HepG2 (cell line): ENCODE data around the gene CPPED1. TPM values are rescaled to one million over a fixed set of nuclear protein-coding genes. Genes with fewer than 3 reads are reported as not detected.
A peak's percentile ranks its signal among the peaks of the same experiment; 100 is the strongest.

ENCODE experiments used
- CREB3 ChIP-seq: sonication (generic); formaldehyde crosslinking; IDR thresholded peaks from 2 replicates; pipeline ENCODE4 v1.5.0; 2020; ENCODE audit warnings: missing genetic modification reagents
- DZIP1 ChIP-seq: sonication (generic); formaldehyde crosslinking; IDR thresholded peaks from 2 replicates; pipeline ENCODE4 v1.5.0; 2020; ENCODE audit warnings: mild to moderate bottlenecking, missing genetic modification reagents
- GLMP ChIP-seq: sonication (generic); formaldehyde crosslinking; IDR thresholded peaks from 2 replicates; pipeline ENCODE4 v1.9.0; 2021; ENCODE audit warnings: missing genetic modification reagents, mild to moderate bottlenecking, borderline replicate concordance
- HDAC6 ChIP-seq: fragments of 200-600 bp; sonication (generic); IDR thresholded peaks from 2 replicates; pipeline ENCODE4 v1.7.0; 2017; ENCODE audit warnings: mild to moderate bottlenecking, antibody characterized with exemption, low read length, low read depth
- NR0B2 ChIP-seq: sonication (generic); formaldehyde crosslinking; IDR thresholded peaks from 2 replicates; pipeline ENCODE4 v1.4.0; 2020; ENCODE audit warnings: mild to moderate bottlenecking, missing genetic modification reagents
- PAX8 ChIP-seq: sonication (generic); formaldehyde crosslinking; IDR thresholded peaks from 2 replicates; pipeline ENCODE4 v1.8.0; 2022; ENCODE audit warnings: mild to moderate bottlenecking, missing genetic modification reagents, borderline replicate concordance
- POLR2G ChIP-seq: fragments of 200-400 bp; formaldehyde crosslinking; IDR thresholded peaks from 2 replicates; pipeline ENCODE4 v1.6.1; 2018; ENCODE audit warnings: mild to moderate bottlenecking, low read depth, low read length, moderate library complexity
- ZBTB38 ChIP-seq: sonication (generic); formaldehyde crosslinking; IDR thresholded peaks from 2 replicates; pipeline ENCODE4 v1.5.1; 2020; ENCODE audit warnings: mild to moderate bottlenecking, missing genetic modification reagents
- ZBTB42 ChIP-seq: sonication (generic); formaldehyde crosslinking; IDR thresholded peaks from 2 replicates; pipeline ENCODE4 v1.5.0; 2020; ENCODE audit warnings: mild to moderate bottlenecking, missing genetic modification reagents
- ZBTB46 ChIP-seq: sonication (generic); formaldehyde crosslinking; IDR thresholded peaks from 2 replicates; pipeline ENCODE4 v1.4.0; 2020; ENCODE audit warnings: mild to moderate bottlenecking, missing genetic modification reagents, borderline replicate concordance
- ZHX1 ChIP-seq: sonication (generic); formaldehyde crosslinking; IDR thresholded peaks from 2 replicates; pipeline ENCODE4 v1.8.1; 2022; ENCODE audit warnings: low read depth, mild to moderate bottlenecking, missing genetic modification reagents
- ZNF282 ChIP-seq: fragments of 450-650 bp; IDR thresholded peaks from 2 replicates; pipeline ENCODE4 v1.6.1; 2018; ENCODE audit not compliant: partially characterized antibody
- ZNF292 ChIP-seq: sonication (generic); formaldehyde crosslinking; IDR thresholded peaks from 2 replicates; pipeline ENCODE4 v1.8.1; 2022; ENCODE audit warnings: mild to moderate bottlenecking, low read depth, missing genetic modification reagents, borderline replicate concordance
- ZNF367 ChIP-seq: sonication (generic); formaldehyde crosslinking; IDR thresholded peaks from 2 replicates; pipeline ENCODE4 v1.4.0; 2020; ENCODE audit warnings: missing genetic modification reagents, borderline replicate concordance
- ZNF589 ChIP-seq: sonication (generic); formaldehyde crosslinking; conservative IDR thresholded peaks from 2 replicates; pipeline ENCODE4 v1.8.0; 2022; ENCODE audit warnings: mild to moderate bottlenecking, moderate library complexity, missing genetic modification reagents
- ZNF713 ChIP-seq: sonication (generic); formaldehyde crosslinking; IDR thresholded peaks from 2 replicates; pipeline ENCODE4 v1.4.0; 2020; ENCODE audit warnings: mild to moderate bottlenecking, missing genetic modification reagents
- ZNF879 ChIP-seq: sonication (generic); formaldehyde crosslinking; IDR thresholded peaks from 2 replicates; pipeline ENCODE4 v1.8.1; 2023; ENCODE audit warnings: missing genetic modification reagents
- polyA plus RNA-seq, 8 experiments: library from polyadenylated mRNA; depleted of rRNA in 3 of 8; stranded (reverse) in 7 of 8; unstranded in 1 of 8; fragments of >200 nt; fragmentation: Illumina TruSeq in 4 of 8; extraction: Trizol in 4 of 8; gene quantifications; 2 replicates each; pipeline versions ENCODE4 v1.2.1 to v1.2.3, GENCODE V29; 2011 to 2016; ENCODE audit warnings: low read depth in 4 of 8, missing spikeins in 1 of 8, mixed read lengths in 1 of 8; ENCODE audit not compliant: insufficient read depth in 1 of 8
- total RNA-seq, 5 experiments: library from RNA; depleted of rRNA; stranded (reverse); fragments of >200 nt; fragmentation: Illumina TruSeq; extraction: Trizol; gene quantifications; 2 replicates each; pipeline ENCODE4 v1.2.3, GENCODE V29; 2016; ENCODE audit warnings: low read depth in 1 of 5

CPPED1 gene
- total and polyA plus RNA-seq, 2 of the 13 experiments (the other 11 are each of a cell fraction or from before 2014, with no cell fraction given) = 66.6 to 71.3 TPM

DNA sequence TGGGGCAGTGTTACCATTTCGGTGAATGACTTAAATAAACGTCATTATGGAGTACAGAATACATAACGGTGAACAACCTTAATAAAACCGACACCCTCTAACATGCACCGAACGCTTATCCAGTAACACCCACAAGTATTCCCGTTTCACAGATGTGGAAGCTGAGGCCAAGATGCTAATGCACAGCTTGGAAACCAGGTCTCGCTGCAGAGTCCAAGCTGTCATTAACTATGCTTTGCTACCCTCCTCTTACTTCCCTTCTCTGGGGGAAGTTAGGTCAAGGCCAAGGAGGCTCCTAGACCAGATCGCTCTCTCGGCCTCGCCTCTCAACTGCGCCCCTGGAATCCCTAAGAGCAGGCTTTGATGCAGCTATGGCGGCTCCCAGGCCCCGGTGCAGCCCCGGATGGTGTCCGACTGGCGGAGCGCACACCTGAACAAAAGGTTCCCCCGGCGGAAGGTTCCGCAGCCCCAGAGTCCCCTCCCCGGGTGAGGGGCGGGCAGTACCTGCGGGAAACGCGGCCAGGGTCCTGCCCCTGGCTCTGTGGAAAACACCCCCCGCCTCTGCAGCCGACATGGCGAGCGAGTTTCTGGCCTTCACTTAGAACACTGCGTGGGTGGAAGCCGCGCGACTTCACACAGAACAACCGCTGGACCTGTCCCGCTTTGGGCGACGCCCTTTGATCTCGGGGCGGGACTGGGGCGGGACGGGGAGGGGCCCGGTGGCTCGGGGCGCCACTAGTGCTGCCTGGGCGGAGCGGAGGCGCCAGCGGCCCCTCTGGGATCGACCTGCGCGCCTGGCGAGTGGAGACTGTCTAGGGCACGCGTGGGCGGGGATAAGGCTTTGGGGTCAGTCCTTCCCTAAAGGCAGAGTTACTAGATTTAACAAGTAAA is at the start of gene CPPED1 (continued):
- TF ChIP-seq ZBTB46 (CRISPR knock-in tag) (0 out of 2 replicates have a peak, but pooled peaks have one; percentile 23), ZNF713 (CRISPR knock-in tag) (peak; percentile 97; the same call in 1 of the 2 replicates), NR0B2 (CRISPR knock-in tag) (peak; percentile 90; the same call in 1 of the 2 replicates), ZNF292 (CRISPR knock-in tag) (peak; percentile 92), ZBTB38 (CRISPR knock-in tag) (peak; percentile 98), GLMP (CRISPR knock-in tag) (no peak; the same call in 1 of the 2 replicates), HDAC6 (peak; percentile 85; the same call in 1 of the 2 replicates), ZNF589 (peak; percentile 96; the same call in 1 of the 2 replicates), ZNF879 (peak; percentile 25; the same call in 1 of the 2 replicates), ZBTB42 (CRISPR knock-in tag) (peak; percentile 96), POLR2G (peak; percentile 98), DZIP1 (CRISPR knock-in tag) (peak; percentile 100), ZHX1 (CRISPR knock-in tag) (peak; percentile 99), ZNF367 (CRISPR knock-in tag) (peak; percentile 92), CREB3 (CRISPR knock-in tag) (no peak; the same call in none of the 2 replicates), ZNF282 (no peak), PAX8 (CRISPR knock-in tag) (0 out of 2 replicates have a peak, but pooled peaks have one; percentile 9)
